ENCODE results near the gene FBXO31. TPM values are rescaled to one million over a fixed set of nuclear protein-coding genes. Genes with fewer than 3 reads are reported as not detected.

FBXO31 gene
- total RNA-seq, 1 experiment from 2014 or later: 18.8 TPM

DNA sequence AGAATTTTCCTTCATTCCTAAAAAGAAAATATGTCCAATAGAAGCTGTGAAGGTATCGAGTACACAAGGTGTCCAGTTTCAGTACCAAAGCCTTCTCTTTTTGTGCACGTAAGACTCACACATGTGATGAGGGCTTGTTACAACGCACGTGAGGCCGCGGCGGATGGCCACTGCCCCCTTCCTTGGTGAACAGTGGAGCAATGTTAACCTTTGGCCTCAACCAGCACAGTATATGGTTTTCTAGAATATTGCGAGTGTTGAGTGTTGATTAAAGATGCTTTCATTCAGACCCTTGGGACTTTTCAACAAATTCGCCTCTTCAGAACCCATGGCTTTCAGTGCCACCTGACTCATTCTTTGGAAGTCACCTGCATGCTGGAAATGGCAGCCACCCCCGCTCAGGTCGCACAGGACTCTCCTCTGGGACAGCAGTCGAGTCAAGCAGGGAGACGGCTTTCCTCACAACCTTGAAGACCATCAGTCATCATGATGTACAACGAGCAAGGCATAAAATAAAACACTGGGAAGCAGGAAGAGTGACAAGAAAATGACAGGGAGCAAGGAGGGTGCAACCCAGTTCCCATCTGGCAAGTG, 23.0 kb upstream of the FBXO31 start:
- no peak for DNase-seq
- Histone ChIP-seq H3K4me1 (replicated peaks; ENCODE audit: insufficient read depth) (no peaks in the 10 kb centered on the region), H3K9me2 (ENCODE audit: insufficient read depth) (no peaks in the 10 kb centered on the region), H3K4me2 (no peak overlapping the region), H3K9me3 (ENCODE audit: insufficient read depth, low read depth) (no peaks in the 10 kb centered on the region), H3F3A (ENCODE audit: insufficient read depth, low read depth) (peaks cover 25% of the 10 kb centered on the region; the same call in 1 of the 2 replicates), H4K20me1 (ENCODE audit: insufficient read depth) (peaks cover 5% of the 10 kb centered on the region), H3K4me3 (no peak overlapping the region), H3K79me2 (ENCODE audit: low read depth) (no peaks in the 10 kb centered on the region), H3K27me3 (ENCODE audit: insufficient read depth, low read depth) (no peaks in the 10 kb centered on the region), H3K36me3 (ENCODE audit: low read depth) (peaks cover 6% of the 10 kb centered on the region; the same call in 1 of the 2 replicates), H3K27ac (no peak overlapping the region), H2AFZ (no peak overlapping the region)
- intact Hi-C loops (cut with micrococcal nuclease; ENCODE audit: unreplicated experiment): loop anchor here (2.0 to 5.0 kb wide), 2 partner anchors 14 to 56 kb away; partner anchors contain the start of gene MAP1LC3B
- ChIA-PET POLR2A (ENCODE audit: unreplicated experiment) (interaction anchor here (0.6 kb wide), 1 partner anchor 363 kb away, joined by 5 read pairs; no protein-coding TSS in a partner anchor), CTCF (no interaction called here)
- BruUV-seq (replicated peaks): no TSS peak
- TF ChIP-seq, protein P1, sequence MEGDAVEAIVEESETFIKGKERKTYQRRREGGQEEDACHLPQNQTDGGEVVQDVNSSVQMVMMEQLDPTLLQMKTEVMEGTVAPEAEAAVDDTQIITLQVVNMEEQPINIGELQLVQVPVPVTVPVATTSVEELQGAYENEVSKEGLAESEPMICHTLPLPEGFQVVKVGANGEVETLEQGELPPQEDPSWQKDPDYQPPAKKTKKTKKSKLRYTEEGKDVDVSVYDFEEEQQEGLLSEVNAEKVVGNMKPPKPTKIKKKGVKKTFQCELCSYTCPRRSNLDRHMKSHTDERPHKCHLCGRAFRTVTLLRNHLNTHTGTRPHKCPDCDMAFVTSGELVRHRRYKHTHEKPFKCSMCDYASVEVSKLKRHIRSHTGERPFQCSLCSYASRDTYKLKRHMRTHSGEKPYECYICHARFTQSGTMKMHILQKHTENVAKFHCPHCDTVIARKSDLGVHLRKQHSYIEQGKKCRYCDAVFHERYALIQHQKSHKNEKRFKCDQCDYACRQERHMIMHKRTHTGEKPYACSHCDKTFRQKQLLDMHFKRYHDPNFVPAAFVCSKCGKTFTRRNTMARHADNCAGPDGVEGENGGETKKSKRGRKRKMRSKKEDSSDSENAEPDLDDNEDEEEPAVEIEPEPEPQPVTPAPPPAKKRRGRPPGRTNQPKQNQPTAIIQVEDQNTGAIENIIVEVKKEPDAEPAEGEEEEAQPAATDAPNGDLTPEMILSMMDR (conservative IDR thresholded peaks at IDR 0.05): no peak
- no peak for TF ChIP-seq EZH2 (IDR thresholded peaks at IDR 0.05; ENCODE audit: low read depth)

DNA sequence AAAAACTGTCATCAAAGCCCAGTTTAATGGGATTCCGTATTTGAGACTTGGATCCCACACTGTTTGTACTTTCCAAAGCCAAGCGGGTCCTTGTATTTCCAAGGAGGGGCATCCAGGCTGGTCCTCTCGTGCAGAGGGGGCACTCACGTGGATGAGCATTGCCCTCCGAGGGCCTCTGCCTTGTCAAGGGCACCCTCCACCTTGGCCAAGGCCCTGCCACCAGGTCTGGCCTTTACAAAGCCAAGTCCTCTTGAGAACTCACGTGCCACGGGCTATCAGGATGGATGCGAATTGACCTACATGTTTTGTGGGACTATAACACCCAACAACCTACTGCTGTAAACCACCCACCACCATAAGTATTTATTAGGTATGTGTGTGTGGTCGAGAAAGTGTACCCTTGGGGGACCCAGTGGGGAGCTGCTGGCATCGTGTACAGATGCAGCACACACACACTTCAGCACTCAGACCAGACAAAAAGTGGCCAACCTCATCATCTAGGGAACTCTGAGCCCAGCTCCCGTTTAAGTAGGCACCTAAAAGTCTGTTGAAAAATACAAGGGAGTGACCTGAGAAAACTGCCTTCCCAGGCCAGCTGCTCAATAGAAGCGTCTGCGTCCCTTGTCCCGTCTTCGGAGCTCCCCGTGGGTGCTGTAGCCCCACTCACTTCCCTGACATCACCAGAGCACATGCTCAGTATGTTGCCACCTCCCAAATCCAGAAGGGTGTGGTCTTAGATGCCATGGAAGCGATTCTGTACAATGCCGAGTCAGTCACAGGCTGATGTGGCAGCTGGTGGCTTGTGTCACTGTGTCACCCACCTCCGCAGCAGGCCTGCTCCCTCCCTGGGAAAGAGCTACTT, 21.4 kb upstream of the FBXO31 start:
- Histone ChIP-seq H3K9me3 (ENCODE audit: insufficient read depth, low read depth) (no peaks in the 10 kb centered on the region), H3K4me1 (replicated peaks; ENCODE audit: insufficient read depth) (no peaks in the 10 kb centered on the region), H3K27ac (no peak overlapping the region), H4K20me1 (ENCODE audit: insufficient read depth) (peaks cover 5% of the 10 kb centered on the region; the same call in 1 of the 2 replicates), H2AFZ (no peak overlapping the region), H3K36me3 (ENCODE audit: low read depth) (peaks cover 9% of the 10 kb centered on the region; the same call in 1 of the 2 replicates), H3K4me2 (no peak overlapping the region), H3K9me2 (ENCODE audit: insufficient read depth) (no peaks in the 10 kb centered on the region), H3K79me2 (ENCODE audit: low read depth) (no peaks in the 10 kb centered on the region), H3K4me3 (no peak overlapping the region), H3F3A (ENCODE audit: insufficient read depth, low read depth) (peaks cover 25% of the 10 kb centered on the region; the same call in 1 of the 2 replicates), H3K27me3 (ENCODE audit: insufficient read depth, low read depth) (no peaks in the 10 kb centered on the region)
- CTCF ChIA-PET: no interaction called here
- intact Hi-C loops (cut with micrococcal nuclease; ENCODE audit: unreplicated experiment): loop anchor here (5.0 kb wide), 1 partner anchor 57 kb away; no protein-coding TSS in a partner anchor
- TF ChIP-seq EZH2 (IDR thresholded peaks at IDR 0.05; ENCODE audit: low read depth): no peak
- TF ChIP-seq, protein P1 (conservative IDR thresholded peaks at IDR 0.05): no peak
- no TSS peak for BruUV-seq (replicated peaks)
- POLR2A ChIA-PET (ENCODE audit: unreplicated experiment): no interaction called here
- no peak for DNase-seq

DNA sequence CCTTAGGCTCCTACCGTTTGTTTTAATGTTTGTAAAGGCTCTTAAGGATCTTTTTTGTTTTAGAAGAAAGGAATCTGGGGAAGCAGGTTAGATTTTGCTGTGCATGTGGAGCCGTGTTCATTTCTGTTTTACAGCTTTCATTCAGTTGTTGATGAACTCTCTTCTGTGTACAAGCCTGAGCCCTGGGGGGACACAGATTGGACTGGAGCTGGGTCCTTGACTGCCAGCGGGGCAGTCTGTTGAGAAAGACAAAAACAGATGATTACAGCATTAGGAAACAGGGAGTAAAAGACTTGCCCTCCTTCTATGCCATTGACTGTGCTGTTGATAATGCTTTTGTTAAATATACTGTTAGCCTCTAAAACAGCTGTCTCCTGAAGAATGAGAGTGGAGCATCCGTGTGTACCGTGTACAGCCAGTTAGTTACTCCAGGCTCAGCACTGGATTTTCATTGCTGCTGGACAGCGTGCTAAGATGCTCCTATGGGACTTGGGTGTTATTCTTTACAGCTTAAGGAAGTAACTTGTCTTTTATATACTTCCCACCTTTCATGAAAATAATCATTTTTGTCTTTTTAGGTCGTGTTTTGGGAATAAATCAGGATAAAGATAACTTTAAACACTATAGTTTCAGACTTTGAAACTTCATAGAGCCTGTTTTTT, 11.7 kb upstream of the FBXO31 start:
- Histone ChIP-seq H3K27me3 (ENCODE audit: insufficient read depth, low read depth) (no peaks in the 10 kb centered on the region), H4K20me1 (ENCODE audit: insufficient read depth) (peaks cover 62% of the 10 kb centered on the region), H3K9me2 (ENCODE audit: insufficient read depth) (no peaks in the 10 kb centered on the region), H2AFZ (no peak overlapping the region), H3F3A (ENCODE audit: insufficient read depth, low read depth) (peaks cover 4% of the 10 kb centered on the region; the same call in 1 of the 2 replicates), H3K79me2 (ENCODE audit: low read depth) (peaks cover 52% of the 10 kb centered on the region), H3K9me3 (ENCODE audit: insufficient read depth, low read depth) (no peaks in the 10 kb centered on the region), H3K4me3 (no peak overlapping the region), H3K4me1 (replicated peaks; ENCODE audit: insufficient read depth) (peaks cover 16% of the 10 kb centered on the region), H3K4me2 (no peak overlapping the region), H3K36me3 (ENCODE audit: low read depth) (peaks cover 10% of the 10 kb centered on the region; the same call in 1 of the 2 replicates), H3K27ac (no peak overlapping the region)
- CTCF ChIA-PET: interaction anchor here (0.6 to 1.3 kb wide), 2 partner anchors 240 to 1309 kb away, joined by 7 to 14 read pairs; no protein-coding TSS in a partner anchor
- intact Hi-C loops (cut with micrococcal nuclease; ENCODE audit: unreplicated experiment): no loop called here
- TF ChIP-seq, protein P1 (conservative IDR thresholded peaks at IDR 0.05): no peak
- no peak for TF ChIP-seq EZH2 (IDR thresholded peaks at IDR 0.05; ENCODE audit: low read depth)
- POLR2A ChIA-PET (ENCODE audit: unreplicated experiment): no interaction called here
- no peak for DNase-seq
- BruUV-seq (replicated peaks): no TSS peak

Data from PC-9 (cell line).